ENCODE results near the gene BTBD19. TPM values are rescaled to one million over a fixed set of nuclear protein-coding genes. Genes with fewer than 3 reads are reported as not detected.

Gene BTBD19
- total RNA-seq, 2 experiments from 2014 or later: 0.44 to 2.0 TPM

- TF ChIP-seq CTCF (conservative IDR thresholded peaks at IDR 0.05; ENCODE audit: low read length) (peak; percentile 3; the same call in 1 of the 2 replicates), EZH2phosphoT487 (IDR thresholded peaks at IDR 0.05; ENCODE audit: borderline replicate concordance, low read depth, low read length) (no peak)
- no peaks in the 10 kb centered on the region for H3K79me2 ChIP-seq (ENCODE audit: insufficient read depth, low read depth, low read length)
- no TSS peak for BruUV-seq (replicated peaks)
- H4K20me1 ChIP-seq (ENCODE audit: insufficient read depth, low read length): no peaks in the 10 kb centered on the region
- CTCF ChIA-PET (ENCODE audit: unreplicated experiment): interaction anchor here (0.7 to 2.5 kb wide), 2 partner anchors 9 to 24 kb away, joined by 4 to 9 read pairs; no protein-coding TSS in a partner anchor
- peak overlapping the region; percentile 56 for H3K4me3 ChIP-seq (ENCODE audit: low read depth, low read length, poor library complexity, severe bottlenecking)
- DNase-seq (ENCODE audit: low spot score): no peak
- H3K36me3 ChIP-seq (ENCODE audit: insufficient read depth, low read length): peaks cover 26% of the 10 kb centered on the region
- H3K9me2 ChIP-seq (ENCODE audit: insufficient read depth, low read length): no peaks in the 10 kb centered on the region
- H3K9me3 ChIP-seq (ENCODE audit: low read length): no peaks in the 10 kb centered on the region
- peak overlapping the region; percentile 93; the same call in 1 of the 2 replicates for H2AFZ ChIP-seq (ENCODE audit: low read length)
- H3K4me1 ChIP-seq (ENCODE audit: insufficient read depth, low read length, poor library complexity, severe bottlenecking): peaks cover 35% of the 10 kb centered on the region
- H3K4me2 ChIP-seq (ENCODE audit: low read length): peak overlapping the region; percentile 66
- peak overlapping the region; percentile 40 for H3K27ac ChIP-seq (ENCODE audit: low read depth, low read length, poor library complexity, severe bottlenecking)
- intact Hi-C loops (cut with micrococcal nuclease; ENCODE audit: unreplicated experiment): no loop called here
- POLR2A ChIA-PET: interaction anchor here (0.5 to 4.4 kb wide), 6 partner anchors 10 to 721 kb away, joined by 3 to 20 read pairs (median 8); partner anchors contain the start of genes PLK3, RNU5D-1 and RPS8
Observed at GRCh38 chr1:44785029-44785380, 23.3 kb upstream of the BTBD19 start.

- POLR2A ChIA-PET: interaction anchor here (0.5 to 4.4 kb wide), 6 partner anchors 10 to 720 kb away, joined by 3 to 20 read pairs (median 6); partner anchors contain the start of genes PLK3, RNU5D-1 and RPS8
- TF ChIP-seq CTCF (conservative IDR thresholded peaks at IDR 0.05; ENCODE audit: low read length) (no peak), EZH2phosphoT487 (IDR thresholded peaks at IDR 0.05; ENCODE audit: borderline replicate concordance, low read depth, low read length) (no peak)
- H2AFZ ChIP-seq (ENCODE audit: low read length): peak overlapping the region; percentile 93; the same call in 1 of the 2 replicates
- no peaks in the 10 kb centered on the region for H3K9me2 ChIP-seq (ENCODE audit: insufficient read depth, low read length)
- no peaks in the 10 kb centered on the region for H4K20me1 ChIP-seq (ENCODE audit: insufficient read depth, low read length)
- intact Hi-C loops (cut with micrococcal nuclease; ENCODE audit: unreplicated experiment): no loop called here
- H3K4me3 ChIP-seq (ENCODE audit: low read depth, low read length, poor library complexity, severe bottlenecking): peak overlapping the region; percentile 56
- no peaks in the 10 kb centered on the region for H3K9me3 ChIP-seq (ENCODE audit: low read length)
- peak overlapping the region; percentile 40 for H3K27ac ChIP-seq (ENCODE audit: low read depth, low read length, poor library complexity, severe bottlenecking)
- CTCF ChIA-PET (ENCODE audit: unreplicated experiment): interaction anchor here (2.5 kb wide), 1 partner anchor 23 kb away, joined by 9 read pairs; no protein-coding TSS in a partner anchor
- H3K79me2 ChIP-seq (ENCODE audit: insufficient read depth, low read depth, low read length): no peaks in the 10 kb centered on the region
- peaks cover 20% of the 10 kb centered on the region for H3K36me3 ChIP-seq (ENCODE audit: insufficient read depth, low read length)
- no peak for DNase-seq (ENCODE audit: low spot score)
- peaks cover 35% of the 10 kb centered on the region for H3K4me1 ChIP-seq (ENCODE audit: insufficient read depth, low read length, poor library complexity, severe bottlenecking)
- H3K4me2 ChIP-seq (ENCODE audit: low read length): peak overlapping the region; percentile 66
- BruUV-seq (replicated peaks): no TSS peak
Observed at GRCh38 chr1:44785501-44786137, 22.7 kb upstream of the BTBD19 start.
